ENCODE measurements around the gene JUND.
"Not testable (repeated sequence)": the region's sequence is repeated elsewhere in the genome, so short reads cannot be mapped to it uniquely, and the experiment has no call there.

Gene JUND

DNA sequence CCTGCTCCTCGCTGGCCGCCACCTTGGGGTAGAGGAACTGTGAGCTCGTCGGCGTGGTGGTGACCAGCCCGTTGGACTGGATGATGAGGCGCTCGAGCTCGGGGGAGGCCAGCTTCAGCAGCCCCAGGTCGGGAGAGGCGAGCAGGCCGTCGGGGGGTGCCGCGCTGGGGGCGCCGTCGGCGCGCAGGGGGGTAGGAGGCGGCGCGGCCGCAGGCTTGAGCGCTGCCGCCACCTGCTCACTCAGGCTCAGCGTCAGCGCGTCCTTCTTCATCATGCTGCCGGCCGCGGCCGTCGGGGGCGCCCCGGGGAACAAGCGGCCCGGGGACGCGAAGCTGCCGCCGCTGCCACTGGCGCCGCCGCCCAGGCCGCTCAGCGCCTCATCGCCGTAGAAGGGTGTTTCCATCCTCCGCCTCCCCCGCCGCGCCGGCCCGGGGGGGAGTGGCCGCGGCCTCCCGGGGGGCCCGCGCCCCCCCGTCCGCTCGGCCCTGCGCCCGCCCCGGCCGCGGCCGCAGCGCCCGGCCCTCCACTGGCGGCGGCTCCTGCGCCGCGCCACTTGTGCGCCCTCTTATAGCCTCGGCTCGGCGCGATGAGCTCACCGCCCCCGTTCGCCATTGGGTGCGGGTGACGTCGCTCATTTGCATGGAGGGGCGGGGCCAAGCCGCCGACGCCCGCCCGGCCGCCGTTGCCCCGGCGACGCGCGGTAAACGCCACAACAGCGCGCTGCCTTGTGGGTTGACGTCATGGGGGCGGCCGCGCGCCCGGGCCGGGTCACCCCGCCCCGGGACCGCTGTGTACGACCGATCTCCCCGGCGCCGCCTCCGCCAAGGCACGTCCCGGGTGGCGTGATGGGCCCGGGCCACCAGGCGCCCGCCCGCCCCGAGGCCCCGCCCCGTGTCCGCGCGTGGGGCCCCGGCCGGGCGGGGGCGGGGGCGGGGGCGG, at the start of gene JUND:
TSS of gene JUND (minus strand) at position 541 of the 939 bp plus-strand sequence. CDS start at position 403, 138 bp downstream.
- peak; percentile 92 to 97 for DNase-seq (ENCODE audit: low read depth in 2 of 2)

DNA sequence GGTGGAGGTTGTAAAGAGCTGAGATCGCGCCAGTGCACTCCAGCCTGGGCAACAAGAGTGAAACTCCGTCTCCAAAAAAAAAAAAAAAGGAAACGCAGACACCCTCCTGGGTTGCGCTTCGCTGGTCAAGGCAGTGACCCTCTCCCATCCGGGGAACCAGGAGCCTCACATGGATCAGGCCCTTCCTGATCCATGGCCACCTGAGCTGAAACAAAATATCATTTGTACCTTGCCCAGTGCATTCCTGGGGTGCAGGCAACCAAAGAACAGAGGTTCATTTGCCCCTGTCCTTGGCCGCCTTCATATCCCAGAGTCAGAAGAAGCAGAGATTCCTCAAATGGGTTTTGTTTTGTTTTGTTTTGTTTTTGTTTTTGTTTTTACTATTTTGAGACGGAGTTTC, 49.4 kb upstream of the JUND start:
- no peak for DNase-seq (ENCODE audit: low read depth in 2 of 2)

DNA sequence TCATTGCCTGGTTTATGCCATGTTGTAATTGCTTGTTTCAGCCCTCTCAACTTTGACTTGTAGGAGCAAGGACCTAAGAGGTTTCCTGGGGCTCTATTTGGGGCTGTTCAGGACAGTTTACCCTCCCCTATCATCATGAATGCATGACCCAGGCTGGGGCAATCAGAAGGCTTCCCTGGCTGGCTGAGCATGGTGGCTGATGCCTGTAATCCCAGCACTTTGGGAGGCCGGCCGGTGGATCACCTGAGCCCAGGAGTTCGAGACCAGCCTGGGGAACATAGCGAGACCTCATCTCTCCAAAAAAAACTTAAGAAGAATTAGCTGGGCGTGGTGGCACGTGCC, 47.6 kb upstream of the JUND start:
- no peak for DNase-seq (ENCODE audit: low read depth in 2 of 2)

DNA sequence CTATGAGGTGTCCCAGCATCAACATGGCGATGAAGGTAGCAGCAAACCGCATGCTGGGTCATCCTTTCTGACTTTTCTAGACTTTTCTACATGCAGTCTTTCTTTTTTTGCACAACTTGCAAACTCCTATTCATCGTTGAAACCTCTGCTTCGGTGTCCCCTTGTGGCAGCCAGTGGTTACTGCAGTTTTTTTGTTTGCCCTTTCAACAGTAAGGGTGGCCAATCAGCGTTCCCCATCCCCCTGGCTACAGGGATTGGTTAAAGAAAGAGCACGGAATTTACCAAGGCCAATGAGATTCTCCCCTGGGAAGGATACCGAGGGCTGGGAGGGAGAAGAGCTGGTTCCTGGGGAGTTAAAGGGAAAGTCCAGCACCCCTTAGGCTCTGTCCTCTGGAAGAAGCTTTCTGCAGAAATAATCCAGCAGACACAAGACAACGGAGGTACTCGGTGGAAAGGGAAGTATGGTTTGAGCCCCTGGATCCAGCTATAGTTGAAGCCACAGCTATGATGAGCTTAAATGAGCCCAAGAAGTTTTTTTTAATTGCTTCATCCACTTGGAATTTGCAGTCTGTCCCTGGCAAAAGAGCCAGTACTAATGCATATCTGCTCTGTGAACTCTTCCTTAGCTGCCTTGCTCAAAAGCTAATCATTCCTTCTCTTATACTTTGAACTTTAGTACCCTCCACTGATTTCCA, 47.1 kb upstream of the JUND start:
- peak; percentile 80 to 83 for DNase-seq (ENCODE audit: low read depth in 2 of 2)

DNA sequence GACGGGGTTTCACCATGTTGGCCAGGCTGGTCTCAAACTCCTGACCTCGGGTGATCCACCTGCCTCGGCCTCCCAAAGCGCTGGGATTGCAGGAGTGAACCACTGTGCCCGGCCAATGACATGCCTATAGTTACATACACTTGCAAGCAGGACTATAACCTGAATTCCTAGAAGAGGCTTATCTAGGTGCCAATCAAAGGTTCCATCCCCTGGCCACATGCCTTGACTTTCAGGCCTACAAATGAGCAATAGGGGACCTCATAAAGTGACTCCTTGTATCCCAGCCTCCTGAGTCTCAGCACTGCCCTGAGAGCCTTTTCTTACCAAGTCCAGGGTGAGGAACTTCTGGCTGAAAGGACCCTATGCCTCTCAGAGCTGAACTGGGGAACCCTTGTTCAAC, 45.4 kb upstream of the JUND start:
- no peak for DNase-seq (ENCODE audit: low read depth in 2 of 2)

DNA sequence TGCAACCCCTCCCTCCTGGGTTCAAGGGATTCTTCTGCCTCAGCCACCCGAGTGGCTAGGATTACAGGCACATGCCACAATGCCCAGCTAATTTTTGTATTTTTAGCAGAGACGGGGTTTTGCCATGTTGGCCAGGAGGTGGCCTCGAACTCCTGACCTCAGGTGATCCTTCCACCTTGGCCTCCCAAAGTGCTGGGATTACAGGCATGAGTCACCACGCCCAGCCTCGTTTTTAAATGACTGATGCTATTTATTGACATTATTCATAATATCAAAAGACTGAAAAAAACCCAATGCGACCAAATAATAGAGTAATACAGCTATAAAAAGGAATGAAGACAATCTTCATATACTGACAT, 42.9 kb upstream of the JUND start:
- DNase-seq (ENCODE audit: low read depth in 2 of 2), result not testable (repeated sequence)

DNA sequence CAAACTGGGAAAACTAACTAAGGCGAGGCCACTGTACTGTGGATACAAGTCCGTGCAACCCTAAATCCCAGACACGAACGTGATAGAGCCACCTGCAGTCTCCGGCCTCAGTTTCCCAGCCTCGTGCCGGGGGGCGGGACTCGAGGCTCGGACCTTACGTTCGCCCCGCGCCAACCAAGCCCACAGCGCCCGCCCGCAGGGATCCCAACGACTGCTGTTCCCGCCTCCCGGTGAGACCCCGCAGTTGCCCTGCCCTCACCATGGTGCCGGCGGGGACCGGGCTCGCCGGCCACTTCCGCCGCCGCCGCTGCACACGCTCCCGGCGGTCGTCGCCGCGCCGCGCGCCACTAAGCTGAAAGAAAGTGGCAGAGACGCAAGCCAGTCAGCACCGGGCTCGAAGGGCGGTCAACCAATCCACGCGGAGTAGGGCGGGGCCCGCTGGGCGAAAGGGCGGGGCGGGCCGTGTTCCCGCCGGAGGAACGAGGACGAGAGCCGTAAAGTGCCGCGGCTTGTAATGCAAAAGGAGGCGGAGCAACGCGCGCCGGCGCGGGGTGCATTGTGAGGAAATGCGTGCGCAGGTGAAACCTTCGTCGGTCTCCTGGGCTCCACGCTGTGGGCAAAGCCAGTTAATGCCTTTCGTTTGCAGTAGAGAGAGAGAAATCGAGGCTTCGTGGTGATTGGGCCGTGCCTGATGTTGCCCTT, 41.5 kb upstream of the JUND start, which contains the start of gene LSM4:
TSS of gene LSM4 (minus strand) at position 318 of the 702 bp plus-strand sequence. CDS start at position 262, 56 bp downstream.
- DNase-seq (ENCODE audit: low read depth in 2 of 2), result peak; percentile 99

DNA sequence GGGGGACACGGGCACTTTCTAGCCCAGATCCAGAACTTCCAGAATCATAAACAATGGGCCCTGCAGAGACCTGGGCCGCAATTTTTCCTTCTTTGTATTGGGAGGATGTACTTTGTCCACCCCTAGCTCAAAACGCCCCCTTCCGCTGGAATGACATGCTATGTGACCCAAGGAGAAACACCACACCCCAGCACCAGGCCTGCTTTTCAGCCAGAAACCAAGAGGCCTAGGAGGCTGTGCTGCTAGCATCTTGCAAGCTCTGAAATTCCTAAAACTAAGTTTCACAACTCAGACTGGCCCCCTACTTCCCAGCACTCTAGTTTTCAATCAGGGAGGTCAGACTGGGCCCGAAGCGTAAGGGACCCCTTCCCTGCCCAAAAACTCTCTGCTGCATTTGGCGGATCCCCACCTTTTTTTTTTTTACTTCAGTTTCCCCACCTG, 40.9 kb upstream of the JUND start:
- peak; percentile 25 to 30 for DNase-seq (ENCODE audit: low read depth in 2 of 2)

DNA sequence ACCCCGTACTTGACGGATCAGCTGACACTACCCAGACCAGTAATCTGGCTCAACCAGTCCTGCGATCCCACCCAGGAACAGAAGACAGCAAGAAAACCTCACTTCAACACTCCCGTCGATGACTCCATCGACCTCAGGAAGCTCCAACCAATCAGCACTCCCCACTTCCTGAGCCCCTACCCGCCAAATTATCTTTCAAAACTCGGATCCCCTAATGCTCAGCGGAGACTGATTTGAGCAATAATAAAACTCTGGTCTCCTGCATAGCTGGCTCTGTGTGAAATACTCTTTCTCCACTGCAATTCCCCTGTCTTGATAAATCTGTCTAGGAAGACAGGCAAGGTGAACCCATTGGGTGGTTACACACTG, 40.3 kb upstream of the JUND start:
- DNase-seq (ENCODE audit: low read depth in 2 of 2), result no peak

DNA sequence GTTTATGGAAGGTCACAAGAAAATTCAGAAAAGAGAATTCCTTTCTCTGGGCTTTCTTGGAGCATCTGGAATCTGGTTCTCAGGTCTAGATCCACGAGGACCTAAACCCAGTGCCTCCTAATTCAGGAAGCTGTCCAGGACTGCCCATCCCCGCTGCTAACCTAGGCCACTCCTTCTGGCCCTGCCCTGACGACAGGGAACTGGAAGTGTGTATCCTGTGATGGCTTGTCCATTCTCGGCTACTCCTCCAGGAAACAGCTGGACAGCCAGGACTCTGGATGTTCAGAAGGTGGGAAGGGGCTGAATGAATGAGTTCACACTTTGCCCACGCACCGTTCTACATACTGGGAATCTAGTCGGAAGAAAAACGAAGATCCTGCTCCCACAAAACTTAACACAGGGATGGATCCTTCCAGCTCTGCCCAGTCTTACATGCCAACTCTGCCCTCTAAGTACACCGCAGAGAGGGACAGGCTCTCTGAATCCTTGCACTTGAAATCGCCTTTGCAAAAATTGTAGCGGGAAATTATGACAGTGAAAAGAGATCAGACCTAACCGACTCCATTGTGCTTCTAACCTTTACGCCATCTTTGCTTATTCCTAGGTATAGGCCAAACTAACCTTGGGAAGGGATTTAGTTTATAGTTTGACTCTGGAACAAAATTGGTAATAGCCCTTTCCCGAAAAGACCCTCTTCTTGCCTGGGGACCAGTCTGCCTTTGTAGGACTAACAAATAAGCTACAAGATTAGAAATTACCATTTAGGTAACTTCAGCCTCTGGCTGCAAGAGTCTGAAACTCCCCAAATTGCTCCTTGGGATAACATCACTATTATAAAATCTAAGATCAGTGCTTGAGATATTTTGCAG, 39.7 kb upstream of the JUND start:
- no peak for DNase-seq (ENCODE audit: low read depth in 2 of 2)

DNA sequence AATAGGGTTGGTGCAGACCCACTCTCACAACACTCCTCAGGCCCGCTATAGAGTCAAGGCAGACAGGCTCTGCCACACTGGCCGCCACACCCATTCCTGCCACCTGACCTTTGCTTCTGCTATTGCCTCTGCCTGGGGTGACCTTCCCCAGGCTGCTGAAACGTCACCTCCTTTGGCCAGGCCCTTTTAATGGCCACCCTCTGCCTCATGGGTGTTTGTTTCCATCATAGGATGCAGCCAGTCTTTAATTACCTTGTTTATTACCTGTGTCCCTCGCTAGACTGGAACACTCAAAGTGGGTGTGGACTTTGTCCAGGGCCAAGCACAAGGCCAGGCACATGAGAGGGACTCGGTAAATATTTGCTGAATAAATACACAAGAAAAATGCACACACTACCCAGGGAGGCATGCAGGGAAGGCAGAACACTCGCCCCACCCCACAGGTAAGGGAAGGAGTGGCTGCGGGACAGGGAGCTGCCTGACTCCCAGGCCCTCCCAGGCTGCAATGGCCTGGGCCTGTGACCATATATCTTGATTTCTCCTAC, 38.2 kb upstream of the JUND start:
- DNase-seq (ENCODE audit: low read depth in 2 of 2), result no peak

DNA sequence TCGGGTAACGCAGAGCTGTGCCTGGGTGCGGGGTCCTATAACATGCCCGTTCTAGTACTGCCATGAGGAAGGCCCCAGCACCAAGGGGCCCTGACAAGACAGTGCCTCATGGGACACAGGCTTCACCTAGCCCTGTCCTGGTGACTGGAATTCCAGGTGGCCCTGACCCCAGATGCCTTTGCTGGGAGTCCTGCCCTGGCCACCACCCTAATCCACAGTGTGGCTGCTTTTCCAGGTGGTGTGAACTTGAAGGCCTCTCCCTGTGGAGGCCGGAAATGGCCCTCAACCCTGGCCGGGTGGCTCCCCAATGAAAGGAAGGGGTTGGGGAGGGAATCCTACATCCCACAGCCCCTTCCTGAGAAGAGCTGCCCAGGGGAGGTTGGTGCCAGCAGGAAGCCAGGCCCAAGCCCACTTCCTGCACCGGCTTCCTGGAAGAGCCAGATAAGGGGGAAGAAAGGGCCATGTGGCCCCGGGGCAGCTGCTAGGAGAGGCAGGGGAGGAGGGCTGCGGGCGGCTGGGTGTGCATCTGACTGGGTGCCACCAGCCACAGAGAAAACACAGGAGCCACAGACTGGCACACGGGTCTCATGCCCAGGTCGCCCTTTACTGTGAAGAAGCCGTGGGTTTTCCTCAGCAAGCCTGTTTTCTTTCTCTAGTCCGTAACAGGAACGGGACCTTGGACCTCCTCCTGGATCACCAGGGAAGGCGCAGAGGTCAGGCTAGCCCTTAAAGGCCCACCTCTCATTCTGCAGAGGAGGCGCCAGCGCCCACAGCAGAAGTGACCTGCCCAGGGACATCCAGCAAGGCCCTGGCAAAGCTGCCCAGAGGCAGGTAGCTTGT, 36.8 kb upstream of the JUND start:
- no peak for DNase-seq (ENCODE audit: low read depth in 2 of 2)

DNA sequence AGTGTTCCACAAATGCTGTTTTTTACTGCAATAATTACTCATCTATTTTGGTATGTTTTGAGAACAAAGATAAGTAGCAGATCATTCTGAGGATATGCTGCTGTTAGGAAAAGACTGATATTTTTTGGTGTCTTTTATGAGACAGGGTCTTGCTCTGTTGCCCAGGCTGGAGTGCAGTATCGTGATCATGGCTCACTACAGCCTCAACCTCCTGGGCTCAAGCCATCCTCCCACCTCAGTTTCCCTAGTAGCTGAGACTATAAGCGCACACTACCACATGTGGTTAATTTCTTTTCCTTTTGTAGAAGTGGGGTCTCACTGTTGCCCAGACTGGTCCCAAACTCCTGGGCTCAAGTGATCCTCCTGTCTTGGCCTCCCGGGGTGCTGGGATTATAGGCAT, 32.0 kb upstream of the JUND start:
- no peak for DNase-seq (ENCODE audit: low read depth in 2 of 2)

DNA sequence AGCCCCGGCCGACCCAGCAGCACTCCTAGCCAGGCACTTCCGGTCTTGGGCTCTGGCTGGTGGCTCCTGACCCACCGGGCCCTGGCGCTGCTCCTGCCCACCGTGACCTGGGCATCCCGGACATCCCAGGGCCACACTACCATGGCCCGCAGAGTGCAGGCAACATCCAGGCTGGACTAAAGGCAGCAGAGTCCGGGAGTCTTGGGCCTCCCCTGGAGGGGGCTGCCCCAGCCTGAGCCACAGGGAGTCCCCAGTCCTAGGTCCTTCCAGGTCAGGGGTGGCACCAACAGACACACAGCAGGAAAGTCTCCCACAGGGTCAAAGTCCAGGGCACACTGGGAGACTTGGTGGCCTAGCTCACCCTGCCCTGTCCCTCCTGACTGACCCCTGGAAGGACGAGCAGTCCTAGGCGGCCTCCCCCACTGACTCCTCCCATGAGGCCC, 30.7 kb upstream of the JUND start:
- DNase-seq (ENCODE audit: low read depth in 2 of 2), result no peak

DNA sequence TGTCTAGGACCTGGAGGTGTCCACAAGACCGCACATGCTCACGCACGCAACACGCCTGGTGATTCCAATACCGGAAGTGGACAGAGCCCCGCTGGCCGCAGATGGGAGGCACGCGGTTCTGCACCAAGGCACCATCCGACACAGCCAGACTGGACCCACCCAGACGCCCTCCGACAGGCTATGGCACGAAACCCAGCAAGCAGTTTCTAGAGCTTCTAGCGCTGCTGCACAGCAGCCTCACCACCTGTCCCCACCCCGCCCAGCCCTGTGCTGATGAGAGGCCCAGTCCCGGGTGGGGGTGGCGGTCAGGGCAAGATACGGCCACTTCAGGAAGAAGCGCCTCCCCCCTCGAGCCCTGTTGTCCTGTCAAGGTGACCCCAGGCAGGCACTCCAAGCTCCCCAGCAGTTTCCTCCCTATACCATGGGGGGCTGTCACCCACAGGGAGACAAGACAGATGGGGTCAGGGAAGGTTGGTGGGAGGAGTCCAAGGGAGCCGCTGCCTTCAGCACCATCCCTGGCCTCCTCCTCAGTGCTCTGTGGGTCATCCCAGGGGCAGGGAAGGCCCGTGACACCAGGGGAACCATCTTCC, 30.2 kb upstream of the JUND start:
- no peak for DNase-seq (ENCODE audit: low read depth in 2 of 2)

DNA sequence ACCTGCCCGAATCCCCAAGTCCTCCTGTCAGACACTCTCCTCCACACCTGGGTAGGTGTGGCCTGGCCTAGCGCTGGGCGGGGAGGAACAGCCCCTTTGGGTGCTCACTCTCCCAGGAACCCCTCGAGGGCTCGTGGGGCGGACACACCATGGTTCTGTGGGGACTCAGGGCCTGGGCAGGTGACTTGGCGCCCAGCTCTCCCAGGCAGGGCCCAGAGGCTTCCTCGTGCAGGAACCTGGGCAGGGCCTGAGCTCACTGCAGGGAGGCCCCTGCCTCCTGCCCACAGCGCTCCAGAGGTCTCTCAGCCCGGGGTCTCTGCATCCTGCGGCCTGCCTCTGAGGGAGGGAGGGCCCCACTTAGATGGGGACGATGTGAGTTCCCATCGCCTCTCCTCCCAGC, 29.5 kb upstream of the JUND start:
- no peak for DNase-seq (ENCODE audit: low read depth in 2 of 2)

DNA sequence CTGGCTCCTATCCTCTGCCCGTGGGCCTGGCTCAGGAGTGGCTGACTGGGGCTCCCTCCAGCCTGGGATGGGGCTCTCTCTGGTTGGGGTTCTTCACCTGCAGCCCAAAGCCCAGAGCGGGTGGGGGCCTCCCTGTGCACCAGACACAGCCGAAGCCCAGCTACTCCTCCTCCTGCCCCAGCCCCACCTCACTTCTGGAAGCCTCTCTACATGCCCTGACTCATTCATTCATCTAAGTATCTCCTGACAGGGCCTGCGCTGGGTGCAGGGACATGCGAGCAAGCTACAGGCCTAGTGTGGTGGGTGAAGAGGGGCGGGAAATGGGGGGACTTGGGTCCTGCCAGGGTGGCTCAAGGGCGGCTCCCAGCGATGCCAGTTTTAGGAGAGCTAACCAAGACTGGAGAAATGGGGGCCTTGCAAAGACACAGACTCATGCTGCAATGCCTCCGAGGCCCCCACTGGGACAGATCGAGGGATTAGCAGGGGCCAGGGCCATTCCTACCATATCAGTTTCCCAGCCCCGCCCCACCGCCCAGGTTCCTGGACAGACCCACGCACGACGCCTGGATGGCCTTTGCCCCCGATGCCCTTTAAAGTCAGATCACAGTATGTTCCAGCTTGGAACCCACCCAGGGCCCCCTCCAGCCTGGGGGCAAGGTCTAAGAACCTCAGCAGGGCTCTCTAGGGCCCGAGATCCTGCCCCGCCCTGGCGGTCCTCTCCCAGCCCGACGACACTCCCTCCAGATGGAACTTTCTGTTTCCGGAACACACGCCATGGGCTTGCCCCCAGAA, 28.9 kb upstream of the JUND start:
- no peak for DNase-seq (ENCODE audit: low read depth in 2 of 2)

DNA sequence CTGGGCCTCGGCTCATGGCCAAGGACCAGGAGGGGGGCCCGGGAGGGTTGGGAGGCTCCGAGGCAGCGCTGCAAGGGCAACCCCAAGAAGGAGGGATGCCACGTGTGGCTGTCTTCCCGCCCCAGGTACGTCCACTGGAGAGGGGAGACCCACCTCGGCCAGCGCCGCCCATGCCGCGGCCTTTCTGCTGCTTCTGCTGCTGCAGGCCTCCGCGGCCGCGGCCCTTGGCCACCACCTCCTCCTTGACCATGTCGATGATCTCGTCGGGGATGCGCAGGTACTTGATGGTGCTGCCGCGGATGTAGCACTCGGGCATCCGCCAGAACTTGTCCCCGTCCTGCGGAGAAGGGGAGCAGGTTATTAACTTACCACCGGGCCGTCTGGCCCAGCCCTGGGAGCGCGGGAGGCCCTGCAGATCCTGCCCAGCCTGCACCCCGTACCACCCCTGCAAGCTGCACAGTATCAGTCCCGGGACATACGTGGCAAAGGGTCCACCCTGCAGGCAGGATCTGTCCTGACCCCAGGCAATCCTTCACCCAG, 28.2 kb upstream of the JUND start:
- DNase-seq (ENCODE audit: low read depth in 2 of 2), result no peak

DNA sequence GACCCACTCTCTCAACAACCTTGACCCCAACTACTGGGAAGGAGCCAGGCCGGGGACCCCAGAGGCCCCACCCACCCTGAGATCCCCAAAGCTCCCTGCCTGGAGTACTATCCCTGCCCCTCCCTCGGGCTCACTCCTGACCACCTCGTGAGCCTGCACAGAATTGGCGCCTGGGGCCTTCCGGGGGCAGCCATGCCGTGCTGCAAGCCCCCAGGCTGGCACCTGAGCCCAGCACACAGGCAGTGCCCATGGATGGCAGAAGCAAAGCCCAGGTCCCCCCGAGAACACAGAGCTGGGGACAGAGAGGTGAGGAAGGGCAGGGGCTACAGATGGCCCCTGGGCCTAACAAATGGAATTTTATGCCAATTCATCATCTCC, 27.5 kb upstream of the JUND start:
- DNase-seq (ENCODE audit: low read depth in 2 of 2), result no peak
